Activated CD8-positive, alpha-beta memory T cell treated with anti-CD3 and anti-CD28 coated beads, Interleukin-2, amount 50 U/mL, for 24 hours (primary cell): ENCODE measurements around the gene OR2B3.
"Not testable (repeated sequence)": the region's sequence is repeated elsewhere in the genome, so short reads cannot be mapped to it uniquely, and the experiment has no call there.

Experiments used
- DNase-seq: peaks from one replicate; pipeline ENCODE4 v3.0.0-alpha.2; 2020; ENCODE audit errors: extremely low read depth

Gene OR2B3

GRCh38 chr6:29087213-29087612, at the start of gene OR2B3:
Gene OR2B3, minus strand, starts transcription at chr6:29087313. Its CDS starts 65 bp downstream, at chr6:29087248.
- no peak for DNase-seq

GRCh38 chr6:29131691-29132090, 44.6 kb upstream of the OR2B3 start:
- DNase-seq, result no peak

- no peak for DNase-seq
These were observed 43.5 kb upstream of the OR2B3 start for GRCh38 chr6:29130644-29131043.

GRCh38 chr6:29129326-29130012, 42.4 kb upstream of the OR2B3 start:
- no peak for DNase-seq

- DNase-seq, result not testable (repeated sequence)
These were observed 27.9 kb upstream of the OR2B3 start for GRCh38 chr6:29114964-29115363.

- no peak for DNase-seq
These were observed 25.0 kb upstream of the OR2B3 start for GRCh38 chr6:29112135-29112534.

GRCh38 chr6:29107758-29108157, 20.6 kb upstream of the OR2B3 start, which contains the start of gene OR2J3:
Gene OR2J3, plus strand, starts transcription at chr6:29108058. Its CDS starts 3,833 bp downstream, at chr6:29111891.
- no peak for DNase-seq

- DNase-seq, result no peak
These were observed 12.1 kb upstream of the OR2B3 start, which contains the start of gene OR2J1 for GRCh38 chr6:29099190-29099589. Gene OR2J1, plus strand, starts transcription at chr6:29099490. Its CDS starts 1,453 bp downstream, at chr6:29100943.

- DNase-seq, result no peak
These were observed 10.7 kb upstream of the OR2B3 start for GRCh38 chr6:29097803-29098202.

- no peak for DNase-seq
These were observed 5.8 kb upstream of the OR2B3 start for GRCh38 chr6:29092957-29093356.

- no peak for DNase-seq
These were observed 4.7 kb downstream of the OR2B3 start for GRCh38 chr6:29082457-29082856.

GRCh38 chr6:29081312-29081711, 5.8 kb downstream of the OR2B3 start:
- no peak for DNase-seq

GRCh38 chr6:29079203-29079602, 7.9 kb downstream of the OR2B3 start:
- no peak for DNase-seq

- DNase-seq, result no peak
These were observed 15.0 kb downstream of the OR2B3 start for GRCh38 chr6:29071831-29072723.

GRCh38 chr6:29051680-29052079, 35.4 kb downstream of the OR2B3 start:
- DNase-seq, result no peak

- no peak for DNase-seq
These were observed 42.0 kb downstream of the OR2B3 start, which contains the start of gene OR2W1 for GRCh38 chr6:29045075-29045474. Gene OR2W1, minus strand, starts transcription at chr6:29045175. Its CDS starts 0 bp downstream, at chr6:29045175.
